GM23248 (cell line): ENCODE measurements around the gene KCNMB3. TPM values are rescaled to one million over a fixed set of nuclear protein-coding genes. Genes with fewer than 3 reads are reported as not detected.
"Not testable (repeated sequence)": the region's sequence is repeated elsewhere in the genome, so short reads cannot be mapped to it uniquely, and the experiment has no call there.

Source experiments
- DNase-seq: peaks from one replicate; pipeline ENCODE4 v3.0.0-alpha.2; 2015
- H2AFZ ChIP-seq: fragments of 200-600 bp; sonication (generic); 2 replicates; pipeline ENCODE4 v1.6.1; 2016; ENCODE audit warnings: antibody characterized with exemption
- H3F3A ChIP-seq: fragments of 200-600 bp; sonication (generic); 2 replicates; pipeline ENCODE4 v1.6.1; 2016; ENCODE audit warnings: mild to moderate bottlenecking, antibody characterized with exemption, mixed run types; ENCODE audit not compliant: insufficient read depth
- H3K27ac ChIP-seq: fragments of 200-600 bp; sonication (generic); 2 replicates; pipeline ENCODE4 v1.5.1; 2016; ENCODE audit warnings: mild to moderate bottlenecking
- H3K27me3 ChIP-seq: fragments of 200-600 bp; sonication (generic); replicated peaks from 2 replicates; pipeline ENCODE4 v1.6.1; 2016; ENCODE audit warnings: mild to moderate bottlenecking; ENCODE audit not compliant: insufficient read depth
- H3K36me3 ChIP-seq: fragments of 200-600 bp; sonication (generic); 2 replicates; pipeline ENCODE4 v1.6.1; 2016; ENCODE audit warnings: low read depth, mild to moderate bottlenecking
- H3K4me1 ChIP-seq: fragments of 200-600 bp; sonication (generic); 2 replicates; pipeline ENCODE4 v1.6.1; 2016; ENCODE audit warnings: mild to moderate bottlenecking; ENCODE audit not compliant: insufficient read depth
- H3K4me2 ChIP-seq: fragments of 200-600 bp; sonication (generic); one replicate; pipeline ENCODE4 v1.6.1; 2016; ENCODE audit warnings: mild to moderate bottlenecking; ENCODE audit not compliant: unreplicated experiment
- H3K4me3 ChIP-seq: fragments of 200-600 bp; sonication (generic); 2 replicates; pipeline ENCODE4 v1.5.1; 2016; ENCODE audit warnings: mild to moderate bottlenecking
- H3K79me2 ChIP-seq: fragments of 200-600 bp; sonication (generic); 2 replicates; pipeline ENCODE4 v1.6.1; 2016; ENCODE audit warnings: mild to moderate bottlenecking; ENCODE audit not compliant: insufficient read depth
- H3K9ac ChIP-seq: fragments of 200-600 bp; sonication (generic); 2 replicates; pipeline ENCODE4 v1.6.1; 2016; ENCODE audit warnings: mild to moderate bottlenecking
- H3K9me2 ChIP-seq: fragments of 200-600 bp; sonication (generic); 2 replicates; pipeline ENCODE4 v1.6.1; 2016; ENCODE audit warnings: mixed run types, mild to moderate bottlenecking, moderate library complexity; ENCODE audit not compliant: insufficient read depth
- H3K9me3 ChIP-seq: fragments of 200-600 bp; sonication (generic); one replicate; pipeline ENCODE4 v1.6.1; 2017; ENCODE audit warnings: low read depth
- H4K20me1 ChIP-seq: fragments of 200-600 bp; sonication (generic); 2 replicates; pipeline ENCODE4 v1.6.0; 2016; ENCODE audit not compliant: insufficient read depth
- EZH2 ChIP-seq: fragments of 200-600 bp; sonication (generic); IDR thresholded peaks from 2 replicates; pipeline ENCODE4 v1.6.1; 2018; ENCODE audit warnings: antibody characterized with exemption, mild to moderate bottlenecking; ENCODE audit not compliant: insufficient read depth, poor library complexity, severe bottlenecking
- EZH2phosphoT487 ChIP-seq: fragments of 200-600 bp; sonication (generic); IDR thresholded peaks from 2 replicates; pipeline ENCODE4 v1.6.1; 2018; ENCODE audit warnings: antibody characterized with exemption, moderate library complexity, mild to moderate bottlenecking, low read depth; ENCODE audit not compliant: insufficient read depth
- WGBS, 2 experiments: methylation state at CpG; one replicate each; pipeline ENCODE4 v1.1.6; 2015 to 2017; ENCODE audit warnings: low lambda C conversion rate in 2 of 2, low coverage in 1 of 2; ENCODE audit errors: missing lambda C conversion rate in 2 of 2; 5-methylcytosine and 5-hydroxymethylcytosine counted together
- in situ Hi-C: fragments of 300-500 bp; cut with MboI; formaldehyde crosslinking; loops from 2 replicates; pipeline ENCODE4 v1.15.0; 2020
- polyA plus RNA-seq: library from polyadenylated mRNA; unstranded; fragments of >200 nt; fragmentation: Nextera tagmentation; extraction: Ambion mirVana; gene quantifications from 2 replicates; pipeline ENCODE4 v1.2.1, GENCODE V29; 2016
- total RNA-seq: library from RNA; depleted of rRNA; stranded (reverse); fragments of >200 nt; shearing (Covaris generic); gene quantifications from 2 replicates; pipeline ENCODE4 v1.2.3, GENCODE V29; 2014

The KCNMB3 gene
- total and polyA plus RNA-seq, 2 experiments from 2014 or later = 0.50 to 0.54 TPM

GRCh38 chr3:179256813-179257212 is 5.9 kb upstream of the KCNMB3 start:
- no peak overlapping the region for H2AFZ ChIP-seq
- no peaks in the 10 kb centered on the region for H4K20me1 ChIP-seq
- no peaks in the 10 kb centered on the region for H3K9me3 ChIP-seq
- no peak overlapping the region for H3K9ac ChIP-seq
- no peaks in the 10 kb centered on the region for H3K27me3 ChIP-seq
- H3K9me2 ChIP-seq = no peaks in the 10 kb centered on the region
- H3K79me2 ChIP-seq = 0 out of 2 replicates have a peak, but pooled peaks cover 4% of the 10 kb centered on the region
- no peak for TF ChIP-seq EZH2phosphoT487
- TF ChIP-seq EZH2 = no peak
- no peak overlapping the region for H3K4me2 ChIP-seq
- no peak overlapping the region for H3K27ac ChIP-seq
- H3K4me3 ChIP-seq = no peak overlapping the region
- H3F3A ChIP-seq = no peaks in the 10 kb centered on the region
- DNase-seq = no peak
- H3K4me1 ChIP-seq = no peaks in the 10 kb centered on the region
- 94 to 100% methylated on average over 2 of the region's 2 CpGs for WGBS, 2 experiments
- no peaks in the 10 kb centered on the region for H3K36me3 ChIP-seq
- in situ Hi-C loops = no loop called here

- H3K4me2 ChIP-seq = no peak overlapping the region
- no peaks in the 10 kb centered on the region for H4K20me1 ChIP-seq
- in situ Hi-C loops = no loop called here
- no peak overlapping the region for H3K27ac ChIP-seq
- no peaks in the 10 kb centered on the region for H3K27me3 ChIP-seq
- H3K9me2 ChIP-seq = no peaks in the 10 kb centered on the region
- WGBS, 2 experiments = 88 to 93% methylated on average over 3 of the region's 3 CpGs
- no peak overlapping the region for H2AFZ ChIP-seq
- 0 out of 2 replicates have a peak, but pooled peaks cover 2% of the 10 kb centered on the region for H3K4me1 ChIP-seq
- TF ChIP-seq EZH2phosphoT487 (no peak), EZH2 (no peak)
- no peak overlapping the region for H3K4me3 ChIP-seq
- no peaks in the 10 kb centered on the region; the same call in 1 of the 2 replicates for H3F3A ChIP-seq
- H3K9me3 ChIP-seq = no peaks in the 10 kb centered on the region
- H3K9ac ChIP-seq = no peak overlapping the region
- H3K79me2 ChIP-seq = no peaks in the 10 kb centered on the region
- no peaks in the 10 kb centered on the region for H3K36me3 ChIP-seq
- no peak for DNase-seq
Measured at GRCh38 chr3:179247289-179248015, 3.5 kb downstream of the KCNMB3 start.

- in situ Hi-C loops = no loop called here
- Histone ChIP-seq H3K36me3 (no peaks in the 10 kb centered on the region; the same call in 1 of the 2 replicates), H3K9me2 (no peaks in the 10 kb centered on the region), H3K27ac (no peak overlapping the region), H3F3A (no peaks in the 10 kb centered on the region; the same call in 1 of the 2 replicates), H3K79me2 (no peaks in the 10 kb centered on the region), H3K9me3 (no peaks in the 10 kb centered on the region), H3K27me3 (no peaks in the 10 kb centered on the region), H3K4me1 (0 out of 2 replicates have a peak, but pooled peaks cover 2% of the 10 kb centered on the region), H3K4me3 (no peak overlapping the region), H3K9ac (no peak overlapping the region), H2AFZ (no peak overlapping the region), H3K4me2 (no peak overlapping the region), H4K20me1 (no peaks in the 10 kb centered on the region)
- DNase-seq = no peak
- no peak for TF ChIP-seq EZH2
- WGBS, 2 experiments = 86 to 100% methylated on average over 1 of the region's 1 CpG
Measured at GRCh38 chr3:179244878-179245277, 6.0 kb downstream of the KCNMB3 start.

- in situ Hi-C loops, H3F3A ChIP-seq, H3K4me3 ChIP-seq, H3K27me3 ChIP-seq, H2AFZ ChIP-seq, DNase-seq, H3K4me1 ChIP-seq, H3K79me2 ChIP-seq, H3K36me3 ChIP-seq, H3K4me2 ChIP-seq, H4K20me1 ChIP-seq, H3K9me2 ChIP-seq, H3K9ac ChIP-seq, H3K9me3 ChIP-seq, H3K27ac ChIP-seq: not testable (repeated sequence)
- WGBS, 2 experiments = 93 to 100% methylated on average over 1 of the region's 2 CpGs
Measured at GRCh38 chr3:179242859-179243258, 8.1 kb downstream of the KCNMB3 start.

GRCh38 chr3:179240299-179240698 is 10.6 kb downstream of the KCNMB3 start:
- in situ Hi-C loops, H3K4me3 ChIP-seq, H3K4me1 ChIP-seq, DNase-seq, H2AFZ ChIP-seq, H4K20me1 ChIP-seq, H3K9me2 ChIP-seq, H3F3A ChIP-seq, H3K9ac ChIP-seq, H3K9me3 ChIP-seq, H3K79me2 ChIP-seq, H3K4me2 ChIP-seq, H3K27me3 ChIP-seq, H3K27ac ChIP-seq, H3K36me3 ChIP-seq: not testable (repeated sequence)
- 47 to 60% methylated on average over 1 of the region's 1 CpG for WGBS, 2 experiments
